Measurements from ENCODE around the gene ANO9. TPM values are rescaled to one million over a fixed set of nuclear protein-coding genes. Genes with fewer than 3 reads are reported as not detected.
"Not testable (repeated sequence)": the region's sequence is repeated elsewhere in the genome, so short reads cannot be mapped to it uniquely, and the experiment has no call there.

Gene ANO9
- polyA plus RNA-seq, 3 donors from 2014 or later, result 2.3 to 4.4 TPM; not detected in 1

GRCh38 chr11:408154-409007 is 33.4 kb downstream of the ANO9 start:
- Mint-ChIP-seq H3K4me3 (no peak overlapping the region), H3K36me3 (no peaks in the 10 kb centered on the region), H3K27ac (peak overlapping the region in 4 of 6 donors; percentile 76 to 84 (median 83)), H3K4me1 (peaks cover 0 to 23% of the 10 kb centered on the region in 2 donors), H3K9me3 (no peaks in the 10 kb centered on the region), H3K27me3 (ENCODE audit: low read depth in 3 of 3) (peaks cover 7 to 8% (median 7%) of the 10 kb centered on the region in 3 donors)
- DNase-seq, result no peak

DNA sequence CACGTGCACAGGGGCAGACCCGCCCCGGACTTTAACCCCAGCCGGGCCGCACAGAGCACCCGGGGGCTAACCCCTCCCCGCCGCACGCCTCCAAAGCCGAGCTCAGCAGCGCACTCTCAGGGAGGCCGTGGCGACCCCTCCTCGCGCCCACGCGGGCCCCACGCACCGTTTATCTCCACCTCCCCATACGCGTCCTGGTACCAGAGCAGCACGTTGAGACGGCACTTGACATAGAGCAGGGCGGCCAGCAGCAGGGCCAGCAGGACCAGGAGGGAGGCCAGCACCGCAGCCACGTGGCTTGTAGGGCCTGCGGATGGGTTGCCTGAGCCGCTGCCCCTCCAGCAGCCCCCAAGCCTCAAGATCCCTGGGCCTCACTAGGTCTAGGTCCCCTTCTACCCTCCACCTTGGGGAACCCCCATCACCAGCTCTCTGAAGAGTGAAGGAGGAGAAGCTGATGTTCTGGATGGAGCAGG is 34.1 kb downstream of the ANO9 start:
- no peaks in the 10 kb centered on the region for H3K36me3 Mint-ChIP-seq
- no peak for DNase-seq
- H3K27me3 Mint-ChIP-seq (ENCODE audit: low read depth in 3 of 3), result peaks cover 7 to 8% (median 7%) of the 10 kb centered on the region in 3 donors
- H3K27ac Mint-ChIP-seq, result peak overlapping the region; percentile 62 to 84 (median 78)
- H3K9me3 Mint-ChIP-seq, result no peaks in the 10 kb centered on the region
- peak overlapping the region; percentile 9 to 46 (median 18) for H3K4me3 Mint-ChIP-seq
- peaks cover 0 to 16% of the 10 kb centered on the region in 2 donors for H3K4me1 Mint-ChIP-seq

DNA sequence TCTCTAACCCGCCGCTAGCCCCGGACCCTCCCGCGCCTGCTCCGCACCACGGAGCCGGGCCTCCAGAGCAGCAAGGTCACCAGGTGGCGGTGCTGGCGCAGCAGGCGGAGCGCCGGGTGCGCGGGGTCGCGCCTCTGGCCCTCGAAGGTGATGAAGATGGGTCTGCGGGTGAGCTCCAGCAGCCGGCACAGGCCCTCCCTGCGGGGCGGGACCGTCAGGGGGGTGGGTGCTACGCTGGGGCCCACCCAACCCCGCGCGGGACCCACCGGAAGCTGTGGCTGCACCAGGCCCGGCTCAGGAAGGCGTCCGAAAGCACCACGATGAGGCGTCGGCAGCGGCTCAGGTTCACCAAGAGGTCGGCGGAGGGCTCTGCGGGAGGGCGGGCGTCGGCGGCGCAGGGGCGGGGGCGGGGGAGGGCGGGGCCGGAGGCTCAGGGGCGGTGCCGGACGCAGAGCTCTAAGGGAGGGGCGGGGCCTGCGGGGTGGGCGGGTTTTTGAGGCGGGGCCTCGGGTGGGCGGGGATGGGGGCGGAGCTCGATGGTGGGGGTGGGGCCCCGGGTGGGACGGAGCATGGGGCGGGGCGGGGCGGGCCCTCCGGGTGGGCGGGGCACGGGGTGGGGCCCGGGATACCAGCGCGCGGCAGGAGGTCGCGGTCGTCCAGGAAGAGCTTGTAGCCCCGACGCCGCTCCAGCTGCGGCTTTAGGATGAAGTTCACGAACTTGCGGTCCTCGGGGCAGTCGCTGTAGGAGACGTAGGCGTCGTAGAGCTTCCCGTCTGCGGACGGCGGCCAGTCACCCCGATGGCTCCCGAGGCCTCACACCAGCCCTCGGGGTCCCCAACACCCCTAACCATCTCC is 34.8 kb downstream of the ANO9 start:
- peaks cover 7 to 8% (median 7%) of the 10 kb centered on the region in 3 donors for H3K27me3 Mint-ChIP-seq (ENCODE audit: low read depth in 3 of 3)
- H3K4me3 Mint-ChIP-seq, result peak overlapping the region in 4 of 5 donors; percentile 12 to 46 (median 28)
- no peaks in the 10 kb centered on the region for H3K36me3 Mint-ChIP-seq
- no peaks in the 10 kb centered on the region for H3K9me3 Mint-ChIP-seq
- peaks cover 0 to 15% of the 10 kb centered on the region in 2 donors for H3K4me1 Mint-ChIP-seq
- DNase-seq, result peak; percentile 99
- peak overlapping the region; percentile 62 to 84 (median 82) for H3K27ac Mint-ChIP-seq

- H3K4me1 Mint-ChIP-seq, result peaks cover 0 to 15% of the 10 kb centered on the region in 2 donors
- H3K4me3 Mint-ChIP-seq, result peak overlapping the region in 1 of 5 donors; percentile 21
- peak overlapping the region in 5 of 6 donors; percentile 7 to 80 (median 46) for H3K27ac Mint-ChIP-seq
- no peak for DNase-seq
- no peaks in the 10 kb centered on the region for H3K36me3 Mint-ChIP-seq
- H3K9me3 Mint-ChIP-seq, result no peaks in the 10 kb centered on the region
- peaks cover 7 to 8% (median 7%) of the 10 kb centered on the region in 3 donors for H3K27me3 Mint-ChIP-seq (ENCODE audit: low read depth in 3 of 3)
These were observed 35.6 kb downstream of the ANO9 start for GRCh38 chr11:405954-406795.

DNA sequence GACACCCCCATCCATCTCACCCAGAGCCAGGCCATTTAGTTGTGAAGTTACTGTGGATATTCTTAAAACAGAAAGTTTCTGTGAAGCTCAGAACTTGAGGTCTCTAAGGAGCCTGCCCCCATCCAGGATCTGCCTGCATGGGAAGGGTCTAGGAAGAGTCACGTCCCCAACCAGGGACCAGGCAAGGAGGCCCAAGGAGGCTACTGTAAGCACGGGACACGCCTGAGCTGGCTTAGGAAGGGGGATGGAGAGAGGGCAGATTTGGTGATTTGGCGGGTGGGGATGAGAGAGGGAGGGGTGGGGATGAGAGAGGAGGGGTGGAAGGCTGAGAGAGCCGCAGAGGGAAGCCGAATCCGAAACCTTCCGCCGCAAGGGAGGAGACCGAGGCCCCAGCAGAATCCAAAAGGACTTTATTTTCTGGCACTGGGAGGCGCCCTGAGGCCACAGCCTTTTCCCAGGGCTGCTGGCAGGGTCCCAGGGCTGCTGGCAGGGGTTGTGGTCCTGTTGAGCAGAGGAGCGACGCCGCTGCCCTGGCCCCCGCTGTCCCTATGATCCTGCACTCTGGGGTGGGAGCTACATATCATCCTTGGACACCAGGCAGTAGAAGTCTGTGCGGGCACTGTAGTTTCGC is 36.4 kb downstream of the ANO9 start:
- H3K36me3 Mint-ChIP-seq, result no peaks in the 10 kb centered on the region
- DNase-seq, result no peak
- peaks cover 0 to 15% of the 10 kb centered on the region in 2 donors for H3K4me1 Mint-ChIP-seq
- peaks cover 7 to 8% (median 7%) of the 10 kb centered on the region in 3 donors for H3K27me3 Mint-ChIP-seq (ENCODE audit: low read depth in 3 of 3)
- no peaks in the 10 kb centered on the region for H3K9me3 Mint-ChIP-seq
- peak overlapping the region in 1 of 5 donors; percentile 21 for H3K4me3 Mint-ChIP-seq
- H3K27ac Mint-ChIP-seq, result peak overlapping the region; percentile 58 to 82 (median 73)

GRCh38 chr11:404551-405264 is 37.1 kb downstream of the ANO9 start:
- H3K4me3 Mint-ChIP-seq, result peak overlapping the region in 2 of 5 donors; percentile 3 to 21
- no peaks in the 10 kb centered on the region for H3K9me3 Mint-ChIP-seq
- H3K27me3 Mint-ChIP-seq (ENCODE audit: low read depth in 3 of 3), result peaks cover 7 to 11% (median 8%) of the 10 kb centered on the region in 3 donors
- no peak for DNase-seq
- H3K36me3 Mint-ChIP-seq, result no peaks in the 10 kb centered on the region
- H3K4me1 Mint-ChIP-seq, result peaks cover 0 to 15% of the 10 kb centered on the region in 2 donors
- peak overlapping the region; percentile 40 to 82 (median 68) for H3K27ac Mint-ChIP-seq

- Mint-ChIP-seq H3K27me3 (ENCODE audit: low read depth in 3 of 3) (peaks cover 8 to 15% (median 10%) of the 10 kb centered on the region in 3 donors), H3K36me3 (no peaks in the 10 kb centered on the region), H3K4me1 (peaks cover 0 to 16% of the 10 kb centered on the region in 2 donors), H3K9me3 (no peaks in the 10 kb centered on the region), H3K27ac (peak overlapping the region in 2 of 6 donors; percentile 13 to 50), H3K4me3 (peak overlapping the region in 1 of 5 donors; percentile 3)
- no peak for DNase-seq
These were observed 37.9 kb downstream of the ANO9 start for GRCh38 chr11:403761-404431.

GRCh38 chr11:403021-403760 is 38.6 kb downstream of the ANO9 start:
- no peaks in the 10 kb centered on the region for H3K9me3 Mint-ChIP-seq

DNA sequence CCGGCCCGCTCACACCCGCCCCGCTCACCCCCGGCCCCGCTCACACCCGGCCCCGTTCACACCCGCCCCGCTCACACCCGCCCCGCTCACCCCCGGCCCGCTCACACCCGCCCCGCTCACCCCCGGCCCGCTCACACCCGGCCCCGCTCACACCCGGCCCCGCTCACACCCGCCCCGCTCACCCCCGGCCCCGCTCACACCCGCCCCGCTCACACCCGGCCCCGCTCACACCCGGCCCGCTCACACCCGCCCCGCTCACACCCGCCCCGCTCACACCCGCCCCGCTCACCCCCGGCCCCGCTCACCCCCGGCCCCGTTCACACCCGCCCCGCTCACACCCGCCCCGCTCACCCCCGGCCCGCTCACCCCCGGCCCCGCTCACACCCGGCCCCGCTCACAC is 40.6 kb downstream of the ANO9 start:
- Mint-ChIP-seq H3K27me3 (ENCODE audit: low read depth in 3 of 3) (peaks cover 5 to 11% (median 9%) of the 10 kb centered on the region in 3 donors), H3K4me1 (peaks cover 0 to 18% of the 10 kb centered on the region in 2 donors)
- not testable (repeated sequence) for H3K36me3 Mint-ChIP-seq, DNase-seq, H3K4me3 Mint-ChIP-seq, H3K27ac Mint-ChIP-seq, H3K9me3 Mint-ChIP-seq

More at GRCh38 chr11:403021-403760, 38.6 kb downstream of the ANO9 start:
- H3K4me3 Mint-ChIP-seq, result no peak overlapping the region
- no peak for DNase-seq
- no peaks in the 10 kb centered on the region for H3K36me3 Mint-ChIP-seq
- H3K27me3 Mint-ChIP-seq (ENCODE audit: low read depth in 3 of 3), result peaks cover 8 to 18% (median 10%) of the 10 kb centered on the region in 3 donors
- H3K27ac Mint-ChIP-seq, result no peak overlapping the region
- H3K4me1 Mint-ChIP-seq, result peaks cover 0 to 15% of the 10 kb centered on the region in 2 donors

DNA sequence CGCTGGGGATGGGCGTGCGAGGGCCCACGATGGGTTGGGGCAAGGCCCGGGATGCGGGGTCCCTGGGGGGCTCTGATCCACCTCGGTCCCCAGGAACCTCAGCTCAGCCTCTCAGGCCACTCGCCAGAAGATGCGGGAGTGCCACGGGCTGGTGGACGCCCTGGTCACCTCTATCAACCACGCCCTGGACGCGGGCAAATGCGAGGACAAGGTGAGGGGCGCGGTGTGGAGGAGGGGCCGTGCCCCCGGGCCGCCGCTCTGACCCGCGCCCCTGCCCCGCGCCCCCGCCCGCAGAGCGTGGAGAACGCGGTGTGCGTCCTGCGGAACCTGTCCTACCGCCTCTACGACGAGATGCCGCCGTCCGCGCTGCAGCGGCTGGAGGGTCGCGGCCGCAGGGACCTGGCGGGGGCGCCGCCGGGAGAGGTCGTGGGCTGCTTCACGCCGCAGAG is 41.5 kb downstream of the ANO9 start:
- H3K27ac Mint-ChIP-seq, result no peak overlapping the region
- H3K4me1 Mint-ChIP-seq, result peaks cover 0 to 16% of the 10 kb centered on the region in 2 donors
- no peak for DNase-seq
- no peak overlapping the region for H3K4me3 Mint-ChIP-seq
- H3K36me3 Mint-ChIP-seq, result no peaks in the 10 kb centered on the region
- peaks cover 5 to 11% (median 6%) of the 10 kb centered on the region in 3 donors for H3K27me3 Mint-ChIP-seq (ENCODE audit: low read depth in 3 of 3)
- no peaks in the 10 kb centered on the region for H3K9me3 Mint-ChIP-seq

GRCh38 chr11:399731-400211 is 42.0 kb downstream of the ANO9 start:
- H3K27ac Mint-ChIP-seq, result no peak overlapping the region
- peaks cover 4 to 11% (median 5%) of the 10 kb centered on the region in 3 donors for H3K27me3 Mint-ChIP-seq (ENCODE audit: low read depth in 3 of 3)
- H3K4me3 Mint-ChIP-seq, result peak overlapping the region in 1 of 5 donors; percentile 33

More at GRCh38 chr11:399731-400211, 42.0 kb downstream of the ANO9 start:
- peaks cover 0 to 15% of the 10 kb centered on the region in 2 donors for H3K4me1 Mint-ChIP-seq
- DNase-seq, result no peak
- H3K36me3 Mint-ChIP-seq, result no peaks in the 10 kb centered on the region
- no peaks in the 10 kb centered on the region for H3K9me3 Mint-ChIP-seq

Measured in immature natural killer cell (primary cell).